Glomerular endothelial cell (primary cell): ENCODE measurements around the gene DMAP1. TPM values are rescaled to one million over a fixed set of nuclear protein-coding genes. Genes with fewer than 3 reads are reported as not detected.

ENCODE experiments used
- DNase-seq: peaks from one replicate; pipeline ENCODE4 v3.0.0-alpha.2; 2011; ENCODE audit warnings: low read depth, low spot score; ENCODE audit errors: extremely low read depth
- total RNA-seq: library from RNA; depleted of rRNA; stranded (reverse); fragments of >200 nt; gene quantifications from 2 replicates; pipeline ENCODE4 v1.2.3, GENCODE V29; 2015

The DMAP1 gene
- total RNA-seq, 1 donor from 2014 or later: 48.4 TPM

- DNase-seq: no peak
Measured at GRCh38 chr1:44251989-44252671, 38.9 kb downstream of the DMAP1 start.

- DNase-seq: no peak
Measured at GRCh38 chr1:44254392-44254910, 41.2 kb downstream of the DMAP1 start.

- DNase-seq: no peak
Measured at GRCh38 chr1:44256762-44257554, 43.7 kb downstream of the DMAP1 start.

GRCh38 chr1:44259090-44259489 is 45.8 kb downstream of the DMAP1 start:
- DNase-seq: no peak

GRCh38 chr1:44260792-44261170 is 47.5 kb downstream of the DMAP1 start:
- DNase-seq: no peak

GRCh38 chr1:44261171-44261817 is 48.0 kb downstream of the DMAP1 start:
- DNase-seq: no peak

GRCh38 chr1:44261962-44262361 is 48.7 kb downstream of the DMAP1 start:
- no peak for DNase-seq

GRCh38 chr1:44262414-44262813 is 49.1 kb downstream of the DMAP1 start:
- DNase-seq: no peak

GRCh38 chr1:44262816-44263567 is 49.7 kb downstream of the DMAP1 start:
- no peak for DNase-seq

GRCh38 chr1:44263568-44264450 is 50.5 kb downstream of the DMAP1 start:
- no peak for DNase-seq

GRCh38 chr1:44264451-44264771 is 51.1 kb downstream of the DMAP1 start:
- DNase-seq: no peak

GRCh38 chr1:44265656-44266358 is 52.5 kb downstream of the DMAP1 start:
- DNase-seq: no peak

GRCh38 chr1:44266400-44267344 is 53.4 kb downstream of the DMAP1 start:
- DNase-seq: no peak

- no peak for DNase-seq
Measured at GRCh38 chr1:44267438-44267837, 54.2 kb downstream of the DMAP1 start.

- DNase-seq: no peak
Measured at GRCh38 chr1:44268054-44268453, 54.8 kb downstream of the DMAP1 start.
